Neural progenitor cell (in vitro differentiated cells): ENCODE results near the gene LRRC74B. TPM values are rescaled to one million over a fixed set of nuclear protein-coding genes. Genes with fewer than 3 reads are reported as not detected.
"Not testable (repeated sequence)": the region's sequence is repeated elsewhere in the genome, so short reads cannot be mapped to it uniquely, and the experiment has no call there.

Source experiments
- DNase-seq: peaks from one replicate; pipeline ENCODE4 v3.0.0-alpha.2; 2016; ENCODE audit warnings: low spot score
- H2AFZ ChIP-seq: fragments of 200-600 bp; sonication (generic); replicated peaks from 2 replicates; pipeline ENCODE4 v1.6.1; 2016; ENCODE audit warnings: antibody characterized with exemption
- H3F3A ChIP-seq: fragments of 200-600 bp; sonication (generic); 2 replicates; pipeline ENCODE4 v1.6.1; 2016; ENCODE audit warnings: antibody characterized with exemption, low read depth
- H3K27ac ChIP-seq: fragments of 200-600 bp; sonication (generic); 2 replicates; pipeline ENCODE4 v1.5.1; 2016; ENCODE audit warnings: mild to moderate bottlenecking
- H3K27me3 ChIP-seq: fragments of 200-600 bp; sonication (generic); 2 replicates; pipeline ENCODE4 v1.6.1; 2016; ENCODE audit warnings: mild to moderate bottlenecking, moderate library complexity
- H3K36me3 ChIP-seq: fragments of 200-600 bp; sonication (generic); 2 replicates; pipeline ENCODE4 v1.5.1; 2016
- H3K4me1 ChIP-seq: fragments of 200-600 bp; sonication (generic); 2 replicates; pipeline ENCODE4 v1.6.1; 2016; ENCODE audit warnings: mixed run types
- H3K4me2 ChIP-seq: fragments of 200-600 bp; sonication (generic); 2 replicates; pipeline ENCODE4 v1.6.1; 2016
- H3K4me3 ChIP-seq: fragments of 200-600 bp; sonication (generic); 2 replicates; pipeline ENCODE4 v1.5.1; 2016
- H3K79me2 ChIP-seq: fragments of 200-600 bp; sonication (generic); 2 replicates; pipeline ENCODE4 v1.6.1; 2016; ENCODE audit warnings: low read depth
- H3K9ac ChIP-seq: fragments of 200-600 bp; sonication (generic); 2 replicates; pipeline ENCODE4 v1.6.1; 2016
- H3K9me3 ChIP-seq: fragments of 200-600 bp; sonication (generic); 2 replicates; pipeline ENCODE4 v1.5.1; 2016; ENCODE audit warnings: low read depth
- H4K20me1 ChIP-seq: fragments of 200-600 bp; sonication (generic); 2 replicates; pipeline ENCODE4 v1.6.1; 2016; ENCODE audit warnings: low read depth
- H3K27ac Mint-ChIP-seq: 3 replicates; pipeline ENCODE4 v1.8.0; 2021; ENCODE audit warnings: mixed read lengths
- H3K27me3 Mint-ChIP-seq: 2 replicates; pipeline ENCODE4 v1.8.0; 2022; ENCODE audit warnings: low read depth, mild to moderate bottlenecking, inconsistent platforms, moderate library complexity, mixed read lengths; ENCODE audit not compliant: insufficient read depth
- H3K36me3 Mint-ChIP-seq: 3 replicates; pipeline ENCODE4 v1.8.0; 2021; ENCODE audit warnings: mixed read lengths
- H3K4me1 Mint-ChIP-seq: 3 replicates; pipeline ENCODE4 v1.8.0; 2021; ENCODE audit warnings: mixed read lengths
- H3K4me3 Mint-ChIP-seq: 3 replicates; pipeline ENCODE4 v1.8.0; 2021; ENCODE audit warnings: mild to moderate bottlenecking, moderate library complexity, mixed read lengths
- H3K9me3 Mint-ChIP-seq: 3 replicates; pipeline ENCODE4 v1.8.0; 2020; ENCODE audit warnings: mixed read lengths
- EZH2 ChIP-seq: fragments of 200-600 bp; sonication (generic); IDR thresholded peaks from 2 replicates; pipeline ENCODE4 v1.6.1; 2017; ENCODE audit warnings: antibody characterized with exemption, mild to moderate bottlenecking, moderate library complexity
- EZH2phosphoT487 ChIP-seq: fragments of 200-600 bp; sonication (generic); IDR thresholded peaks from 2 replicates; pipeline ENCODE4 v1.6.1; 2017; ENCODE audit warnings: antibody characterized with exemption
- total RNA-seq: library from RNA; depleted of rRNA; stranded (reverse); fragments of >200 nt; gene quantifications from 2 replicates; pipeline ENCODE4 v1.2.3, GENCODE V29; 2015; ENCODE audit warnings: low replicate concordance
- TF ChIP-seq, protein P1 (sequence below): fragments of 200-600 bp; sonication (generic); IDR thresholded peaks from 2 replicates; pipeline ENCODE4 v1.5.1; 2017; ENCODE audit warnings: antibody characterized with exemption, mild to moderate bottlenecking

Gene LRRC74B
- total RNA-seq, 1 donor from 2014 or later = not detected

DNA sequence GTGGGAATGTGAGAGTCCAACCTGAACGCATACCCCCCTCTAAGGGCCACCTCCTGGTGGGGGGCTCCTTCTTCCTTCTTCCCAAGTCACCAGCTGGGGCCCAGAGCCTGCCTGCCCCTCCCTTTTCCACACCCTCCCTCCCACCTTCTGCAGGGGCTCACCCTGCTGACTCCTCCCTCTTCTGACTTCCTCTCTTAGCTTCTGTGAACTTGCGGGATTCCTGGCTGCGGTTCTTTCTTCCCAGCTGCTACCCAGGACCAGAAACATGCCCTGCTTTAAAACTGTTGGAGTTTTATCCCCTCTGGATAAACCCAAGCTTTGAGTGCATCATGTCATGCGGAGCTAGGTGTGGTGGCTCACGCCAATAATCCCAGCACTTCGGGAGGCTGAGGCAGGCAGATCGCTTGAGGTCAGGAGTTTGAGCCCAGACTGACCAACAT is 10.2 kb downstream of the LRRC74B start:
- Histone ChIP-seq H3K4me3 (no peak overlapping the region), H3K4me1 (no peaks in the 10 kb centered on the region), H3K36me3 (no peaks in the 10 kb centered on the region), H3K79me2 (no peaks in the 10 kb centered on the region), H3K9ac (no peak overlapping the region), H3F3A (no peaks in the 10 kb centered on the region), H3K27ac (no peak overlapping the region), H3K4me2 (no peak overlapping the region), H3K9me3 (no peaks in the 10 kb centered on the region), H2AFZ (no peak overlapping the region), H4K20me1 (no peaks in the 10 kb centered on the region), H3K27me3 (no peaks in the 10 kb centered on the region)
- Mint-ChIP-seq H3K4me3 (no peak overlapping the region), H3K36me3 (no peaks in the 10 kb centered on the region), H3K9me3 (no peaks in the 10 kb centered on the region), H3K4me1 (peaks cover 42% of the 10 kb centered on the region), H3K27me3 (peaks cover 6% of the 10 kb centered on the region), H3K27ac (peak overlapping the region; percentile 77)
- no peak for DNase-seq
- TF ChIP-seq EZH2phosphoT487 = no peak
- no peak for TF ChIP-seq EZH2
- TF ChIP-seq, protein P1, sequence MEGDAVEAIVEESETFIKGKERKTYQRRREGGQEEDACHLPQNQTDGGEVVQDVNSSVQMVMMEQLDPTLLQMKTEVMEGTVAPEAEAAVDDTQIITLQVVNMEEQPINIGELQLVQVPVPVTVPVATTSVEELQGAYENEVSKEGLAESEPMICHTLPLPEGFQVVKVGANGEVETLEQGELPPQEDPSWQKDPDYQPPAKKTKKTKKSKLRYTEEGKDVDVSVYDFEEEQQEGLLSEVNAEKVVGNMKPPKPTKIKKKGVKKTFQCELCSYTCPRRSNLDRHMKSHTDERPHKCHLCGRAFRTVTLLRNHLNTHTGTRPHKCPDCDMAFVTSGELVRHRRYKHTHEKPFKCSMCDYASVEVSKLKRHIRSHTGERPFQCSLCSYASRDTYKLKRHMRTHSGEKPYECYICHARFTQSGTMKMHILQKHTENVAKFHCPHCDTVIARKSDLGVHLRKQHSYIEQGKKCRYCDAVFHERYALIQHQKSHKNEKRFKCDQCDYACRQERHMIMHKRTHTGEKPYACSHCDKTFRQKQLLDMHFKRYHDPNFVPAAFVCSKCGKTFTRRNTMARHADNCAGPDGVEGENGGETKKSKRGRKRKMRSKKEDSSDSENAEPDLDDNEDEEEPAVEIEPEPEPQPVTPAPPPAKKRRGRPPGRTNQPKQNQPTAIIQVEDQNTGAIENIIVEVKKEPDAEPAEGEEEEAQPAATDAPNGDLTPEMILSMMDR = no peak

DNA sequence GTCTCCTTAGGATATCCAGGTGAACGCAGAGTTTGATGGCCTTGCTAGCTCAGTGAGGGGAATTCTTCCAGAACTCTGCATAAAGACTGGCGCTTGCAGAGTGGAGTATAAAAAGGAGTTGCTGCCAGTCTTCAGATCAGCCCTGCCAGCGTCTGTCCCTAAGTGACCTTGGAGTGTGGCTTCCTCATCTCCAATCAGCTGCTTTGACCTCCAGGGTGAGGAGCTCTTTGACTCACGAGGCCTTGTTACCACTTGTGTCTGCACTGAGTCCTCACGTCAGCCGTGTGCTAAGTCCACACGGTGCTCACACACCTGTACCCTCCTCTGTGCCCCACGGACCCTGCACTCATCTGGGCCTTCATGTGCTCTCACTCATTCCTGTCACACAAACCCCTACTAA is 14.6 kb downstream of the LRRC74B start:
- not testable (repeated sequence) for H3K27me3 Mint-ChIP-seq, H3F3A ChIP-seq, H3K4me2 ChIP-seq, H3K27me3 ChIP-seq, H3K27ac ChIP-seq, H4K20me1 ChIP-seq, H3K27ac Mint-ChIP-seq, H3K9me3 Mint-ChIP-seq, H3K9ac ChIP-seq, H3K4me3 Mint-ChIP-seq, H3K4me1 ChIP-seq, H3K4me3 ChIP-seq, DNase-seq, H3K79me2 ChIP-seq, H3K36me3 ChIP-seq, H3K36me3 Mint-ChIP-seq, H3K9me3 ChIP-seq, H2AFZ ChIP-seq
- peaks cover 12% of the 10 kb centered on the region for H3K4me1 Mint-ChIP-seq

DNA sequence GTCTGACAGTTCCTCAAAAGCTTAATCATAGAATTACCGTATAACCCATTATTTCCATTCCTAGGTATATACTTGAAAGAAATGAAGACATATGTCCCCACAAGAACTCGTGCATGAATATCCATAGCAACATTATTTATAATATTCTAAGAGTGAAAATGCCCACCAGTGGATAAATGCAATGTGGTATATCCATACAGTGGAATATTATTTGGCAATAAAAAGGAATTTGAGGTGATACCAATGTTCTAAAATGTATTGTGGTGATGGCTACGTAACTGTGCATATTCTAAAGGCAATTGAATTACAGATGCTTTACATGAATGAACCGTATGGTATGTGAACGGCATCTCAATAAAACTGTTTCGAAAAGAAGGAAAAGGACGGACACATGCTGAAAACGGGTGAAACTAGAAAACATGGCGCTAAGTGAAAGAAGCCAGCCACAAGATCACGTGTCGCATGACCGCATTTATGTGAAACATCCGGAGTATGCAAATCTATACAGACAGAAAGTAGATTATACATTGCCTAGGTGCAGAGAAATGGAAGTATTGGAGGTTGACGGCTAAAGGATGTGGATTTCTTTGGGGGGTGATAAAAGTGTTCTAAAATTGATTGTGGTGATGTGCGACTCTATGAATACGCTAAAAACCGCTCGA is 16.0 kb downstream of the LRRC74B start:
- not testable (repeated sequence) for H4K20me1 ChIP-seq, H3K27ac Mint-ChIP-seq, H3K27me3 Mint-ChIP-seq, DNase-seq, H3K4me3 Mint-ChIP-seq, H3K36me3 ChIP-seq, H3K9me3 ChIP-seq, H3K4me1 ChIP-seq, H2AFZ ChIP-seq, H3K79me2 ChIP-seq, H3K4me3 ChIP-seq, H3K9me3 Mint-ChIP-seq, H3K9ac ChIP-seq, H3K27ac ChIP-seq, H3K27me3 ChIP-seq, H3F3A ChIP-seq, H3K4me2 ChIP-seq, H3K36me3 Mint-ChIP-seq, H3K4me1 Mint-ChIP-seq

DNA sequence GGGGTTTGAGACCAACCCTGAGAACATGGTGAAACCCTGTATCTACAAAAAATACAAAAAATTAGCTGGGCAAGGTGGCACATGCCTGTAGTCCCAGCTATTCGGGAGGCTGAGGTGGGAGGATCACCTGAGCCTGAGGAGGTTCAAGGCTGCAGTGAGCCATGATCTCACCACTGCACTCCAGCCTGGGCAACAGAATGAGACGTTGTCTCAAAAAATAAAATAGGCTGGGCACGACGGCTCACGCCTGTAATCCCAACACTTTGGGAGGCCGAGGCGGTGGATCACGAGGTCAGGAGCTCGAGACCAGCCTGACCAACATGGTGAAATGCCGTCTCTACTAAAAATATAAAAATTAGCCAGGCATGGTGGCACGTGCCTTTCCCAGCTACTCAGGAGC is 18.7 kb downstream of the LRRC74B start:
- H2AFZ ChIP-seq, H3K36me3 ChIP-seq, DNase-seq, H3K27me3 Mint-ChIP-seq, H3K36me3 Mint-ChIP-seq, H3F3A ChIP-seq, H3K4me2 ChIP-seq, H3K9me3 Mint-ChIP-seq, H3K27ac ChIP-seq, H3K4me1 ChIP-seq, H3K4me1 Mint-ChIP-seq, H3K4me3 Mint-ChIP-seq, H3K27ac Mint-ChIP-seq, H3K9me3 ChIP-seq, H3K4me3 ChIP-seq, H3K27me3 ChIP-seq, H3K9ac ChIP-seq, H3K79me2 ChIP-seq, H4K20me1 ChIP-seq: not testable (repeated sequence)
